Skin epidermis (tissue), 12 donors: ENCODE measurements around the gene MUC5B.
"Not testable (repeated sequence)": the region's sequence is repeated elsewhere in the genome, so short reads cannot be mapped to it uniquely, and the experiment has no call there.

Source experiments
- H3K27ac ChIP-seq, 21 experiments: fragments of 200-600 bp; sonication (generic) in 11 of 21; one replicate each; pipeline ENCODE4 v1.5.0; 2020; ENCODE audit warnings: mild to moderate bottlenecking in 3 of 21, inconsistent platforms in 2 of 21, moderate library complexity in 2 of 21
- H3K4me3 ChIP-seq, 7 experiments: fragments of 200-600 bp; sonication (generic) in 2 of 7; one replicate each; pipeline ENCODE4 v1.5.0; 2020; ENCODE audit warnings: inconsistent platforms in 2 of 7, mild to moderate bottlenecking in 2 of 7, moderate library complexity in 1 of 7

The MUC5B gene

GRCh38 chr11:1222491-1223345, at the start of gene MUC5B:
Gene MUC5B, plus strand, starts transcription at chr11:1223066. Its CDS starts 58 bp downstream, at chr11:1223124.
- Histone ChIP-seq H3K4me3 (no peak within 1 kb of the TSS), H3K27ac (no peak within 1 kb of the TSS)

GRCh38 chr11:1173396-1173795, 49.5 kb upstream of the MUC5B start:
- H3K4me3 ChIP-seq: not testable (repeated sequence)

DNA sequence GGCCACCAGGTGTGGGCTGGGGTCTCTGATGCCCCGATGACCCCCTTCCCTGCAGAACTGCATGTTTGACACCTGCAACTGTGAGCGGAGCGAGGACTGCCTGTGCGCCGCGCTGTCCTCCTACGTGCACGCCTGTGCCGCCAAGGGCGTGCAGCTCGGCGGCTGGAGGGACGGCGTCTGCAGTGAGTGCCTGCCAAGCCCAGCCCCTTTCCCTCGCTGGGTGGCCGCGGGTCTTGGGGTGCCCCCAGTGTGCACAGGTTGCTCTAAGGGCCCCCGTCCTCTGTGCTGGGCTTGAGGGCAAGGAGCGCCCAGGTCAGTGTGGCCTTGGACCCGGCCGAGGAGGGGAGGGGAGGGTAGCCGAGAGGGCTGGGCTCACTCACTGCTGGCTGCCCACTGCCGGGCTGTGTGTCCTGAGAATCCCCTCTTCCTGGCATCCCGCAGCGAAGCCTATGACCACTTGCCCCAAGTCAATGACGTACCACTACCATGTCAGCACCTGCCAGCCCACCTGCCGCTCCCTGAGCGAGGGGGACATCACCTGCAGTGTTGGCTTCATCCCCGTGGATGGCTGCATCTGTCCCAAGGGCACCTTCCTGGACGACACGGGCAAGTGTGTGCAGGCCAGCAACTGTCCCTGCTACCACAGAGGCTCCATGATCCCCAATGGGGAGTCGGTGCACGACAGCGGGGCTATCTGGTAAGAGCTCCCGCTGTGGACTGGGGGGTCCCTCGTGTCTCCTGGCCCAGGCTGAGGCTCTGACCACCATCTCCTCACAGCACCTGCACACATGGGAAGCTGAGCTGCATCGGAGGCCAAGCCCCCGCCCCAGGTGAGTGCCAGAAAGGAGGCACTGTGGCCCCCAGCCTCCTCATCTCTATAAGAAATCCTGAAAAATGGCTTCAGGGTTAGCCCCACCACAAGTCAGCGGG, 48.2 kb upstream of the MUC5B start:
- Histone ChIP-seq H3K27ac (no peak overlapping the region), H3K4me3 (no peak overlapping the region)

More at GRCh38 chr11:1173396-1173795, 49.5 kb upstream of the MUC5B start:
- not testable (repeated sequence) for H3K27ac ChIP-seq

DNA sequence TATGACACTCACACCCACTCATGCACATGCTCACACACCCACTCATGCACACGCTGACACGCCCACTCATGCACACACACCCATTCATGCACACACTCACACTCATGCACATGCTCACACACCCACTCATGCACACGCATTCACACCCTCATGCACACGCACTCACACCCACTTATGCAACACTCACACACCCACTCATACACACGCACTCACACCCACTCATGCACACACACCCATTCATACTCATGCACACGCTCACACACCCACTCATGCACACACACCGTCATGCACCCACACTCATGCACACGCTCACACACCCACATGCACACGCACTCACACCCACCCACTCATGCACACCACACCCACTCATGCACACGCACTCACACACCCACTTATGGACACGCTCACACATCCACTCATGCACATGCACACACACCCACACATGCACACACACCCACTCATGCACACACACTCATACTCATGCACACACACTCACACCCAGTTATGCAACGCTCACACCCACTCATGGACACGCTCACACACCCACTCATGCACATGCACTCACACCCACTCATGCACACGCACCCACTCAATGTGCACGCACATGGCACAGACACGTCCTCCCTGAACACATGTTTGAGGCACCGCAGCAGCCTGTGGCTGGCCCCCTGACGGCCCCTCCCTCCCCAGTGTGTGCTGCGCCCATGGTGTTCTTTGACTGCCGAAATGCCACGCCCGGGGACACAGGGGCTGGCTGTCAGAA, 47.2 kb upstream of the MUC5B start:
- no peak overlapping the region for H3K27ac ChIP-seq

GRCh38 chr11:1176224-1177019, 46.4 kb upstream of the MUC5B start:
- Histone ChIP-seq H3K27ac (no peak overlapping the region), H3K4me3 (no peak overlapping the region)

More for the DNA sequence above, 47.2 kb upstream of the MUC5B start:
- H3K4me3 ChIP-seq: no peak overlapping the region

DNA sequence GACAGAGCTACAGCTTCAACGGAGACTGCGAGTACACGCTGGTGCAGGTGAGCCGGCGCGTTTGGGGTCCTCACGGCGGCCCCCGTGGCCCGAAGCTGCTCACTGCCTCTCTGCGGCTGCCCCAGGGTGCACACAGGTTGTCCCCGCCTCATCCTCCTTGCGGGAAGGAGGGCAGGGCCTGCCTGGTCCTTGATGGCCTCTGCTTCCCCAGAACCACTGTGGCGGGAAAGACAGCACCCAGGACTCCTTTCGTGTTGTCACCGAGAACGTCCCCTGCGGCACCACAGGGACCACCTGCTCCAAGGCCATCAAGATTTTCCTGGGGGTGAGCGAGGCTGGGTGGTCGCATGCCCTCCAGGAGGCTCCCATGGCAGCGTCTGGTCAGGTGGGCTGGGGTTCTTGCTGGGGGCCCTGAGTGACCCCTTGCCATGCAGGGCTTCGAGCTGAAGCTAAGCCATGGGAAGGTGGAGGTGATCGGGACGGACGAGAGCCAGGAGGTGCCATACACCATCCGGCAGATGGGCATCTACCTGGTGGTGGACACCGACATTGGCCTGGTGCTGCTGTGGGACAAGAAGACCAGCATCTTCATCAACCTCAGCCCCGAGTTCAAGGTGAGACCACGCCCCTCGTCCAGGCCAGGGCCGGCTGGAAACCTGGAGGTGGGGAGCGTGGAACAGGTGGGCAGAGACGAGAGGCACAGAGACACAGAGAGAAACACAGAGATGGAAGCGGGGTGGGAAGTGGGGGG, 45.7 kb upstream of the MUC5B start:
- H3K4me3 ChIP-seq: no peak overlapping the region
- H3K27ac ChIP-seq: no peak overlapping the region

DNA sequence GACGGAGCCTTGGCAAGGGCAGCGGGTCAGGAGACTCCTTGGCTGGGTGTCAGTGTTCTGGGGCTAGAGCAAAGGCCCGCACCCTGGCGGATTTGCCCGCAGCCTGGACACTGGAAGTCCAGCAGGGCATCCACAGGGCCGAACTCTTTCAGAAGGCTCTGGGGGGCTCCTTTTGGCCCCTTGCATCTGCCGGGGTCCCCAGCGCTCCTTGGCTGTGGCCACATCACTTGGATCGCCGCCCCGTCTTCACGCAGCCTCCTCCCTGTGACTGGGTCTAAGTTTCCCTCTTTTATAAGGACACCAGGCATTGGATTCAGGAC, 45.1 kb upstream of the MUC5B start:
- Histone ChIP-seq H3K4me3 (no peak overlapping the region), H3K27ac (no peak overlapping the region)

GRCh38 chr11:1178201-1178885, 44.5 kb upstream of the MUC5B start:
- Histone ChIP-seq H3K27ac (no peak overlapping the region), H3K4me3 (no peak overlapping the region)

GRCh38 chr11:1178906-1179305, 44.0 kb upstream of the MUC5B start:
- H3K4me3 ChIP-seq: no peak overlapping the region
- no peak overlapping the region for H3K27ac ChIP-seq

DNA sequence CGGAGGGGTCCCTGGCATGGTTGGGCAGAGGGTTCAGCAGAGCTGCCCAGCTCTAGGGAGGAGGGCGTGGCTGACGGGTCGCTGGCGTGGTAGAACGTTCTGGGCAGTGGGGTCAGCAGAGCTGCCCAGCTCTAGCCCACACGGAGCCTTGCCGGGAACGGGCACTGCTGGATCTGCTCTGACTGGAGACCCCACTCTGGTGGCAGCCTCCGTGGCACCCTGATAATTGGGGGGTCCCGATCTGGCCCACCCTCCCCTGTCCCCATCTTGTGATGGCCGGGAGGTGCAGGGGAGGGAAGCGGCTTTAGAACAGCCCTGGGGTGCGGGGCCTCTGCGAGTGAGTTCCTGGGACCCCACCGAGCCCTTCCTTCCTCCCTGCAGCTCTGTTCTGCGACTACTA, 43.2 kb upstream of the MUC5B start:
- Histone ChIP-seq H3K27ac (no peak overlapping the region), H3K4me3 (no peak overlapping the region)

DNA sequence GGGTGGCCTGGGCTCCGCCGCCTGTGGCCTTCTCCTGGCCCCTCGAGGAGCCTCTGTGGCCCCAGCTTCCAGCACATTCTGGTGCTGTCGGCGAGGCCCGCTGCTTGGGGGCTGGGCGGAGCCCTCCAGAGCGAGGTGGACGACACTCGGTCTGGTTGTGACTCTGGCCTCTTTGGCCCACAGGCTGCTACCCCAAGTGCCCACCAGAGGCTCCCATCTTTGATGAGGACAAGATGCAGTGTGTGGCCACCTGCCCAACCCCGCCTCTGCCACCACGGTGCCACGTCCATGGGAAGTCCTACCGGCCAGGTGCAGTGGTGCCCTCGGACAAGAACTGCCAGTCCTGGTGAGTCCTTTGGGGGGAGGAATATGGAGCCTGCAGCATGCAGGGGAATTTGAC, 42.7 kb upstream of the MUC5B start:
- Histone ChIP-seq H3K27ac (no peak overlapping the region), H3K4me3 (no peak overlapping the region)

GRCh38 chr11:1180947-1181391, 41.9 kb upstream of the MUC5B start:
- Histone ChIP-seq H3K27ac (no peak overlapping the region), H3K4me3 (no peak overlapping the region)

GRCh38 chr11:1181420-1181819, 41.4 kb upstream of the MUC5B start:
- Histone ChIP-seq H3K4me3 (no peak overlapping the region), H3K27ac (no peak overlapping the region)

GRCh38 chr11:1181853-1182535, 40.9 kb upstream of the MUC5B start:
- Histone ChIP-seq H3K27ac (no peak overlapping the region), H3K4me3 (no peak overlapping the region)

DNA sequence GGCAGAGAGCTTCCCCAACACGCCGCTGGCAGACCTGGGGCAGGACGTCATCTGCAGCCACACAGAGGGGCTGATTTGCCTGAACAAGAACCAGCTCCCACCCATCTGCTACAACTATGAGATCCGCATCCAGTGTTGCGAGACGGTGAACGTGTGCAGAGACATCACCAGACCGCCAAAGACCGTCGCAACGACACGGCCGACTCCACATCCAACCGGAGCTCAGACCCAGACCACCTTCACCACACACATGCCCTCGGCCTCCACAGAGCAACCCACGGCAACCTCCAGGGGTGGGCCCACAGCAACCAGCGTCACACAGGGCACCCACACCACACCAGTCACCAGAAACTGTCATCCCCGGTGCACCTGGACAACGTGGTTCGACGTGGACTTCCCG, 38.7 kb upstream of the MUC5B start:
- not testable (repeated sequence) for H3K4me3 ChIP-seq, H3K27ac ChIP-seq

- not testable (repeated sequence) for H3K27ac ChIP-seq
Observed at GRCh38 chr11:1188451-1189130, 34.3 kb upstream of the MUC5B start.

GRCh38 chr11:1189816-1190215, 33.0 kb upstream of the MUC5B start:
- not testable (repeated sequence) for H3K4me3 ChIP-seq, H3K27ac ChIP-seq

More at GRCh38 chr11:1188451-1189130, 34.3 kb upstream of the MUC5B start:
- H3K4me3 ChIP-seq: not testable (repeated sequence)
